ENCODE results near the gene ADSS1. TPM values are rescaled to one million over a fixed set of nuclear protein-coding genes. Genes with fewer than 3 reads are reported as not detected.

ADSS1 gene
- polyA plus RNA-seq, 3 donors from 2014 or later = 0.43 to 2.4 (median 1.2) TPM

- H3K27ac Mint-ChIP-seq = no peak overlapping the region
- no peaks in the 10 kb centered on the region for H3K36me3 Mint-ChIP-seq
- peaks cover 9 to 10% of the 10 kb centered on the region in 2 donors for H3K4me1 Mint-ChIP-seq
- H3K27me3 Mint-ChIP-seq (ENCODE audit: low read depth in 3 of 3) = peaks cover 0 to 2% (median 0%) of the 10 kb centered on the region in 3 donors
- H3K4me3 Mint-ChIP-seq = no peak overlapping the region
- H3K9me3 Mint-ChIP-seq = no peaks in the 10 kb centered on the region
- no peak for DNase-seq
Measured at GRCh38 chr14:104700225-104700651, 23.8 kb upstream of the ADSS1 start.

- no peaks in the 10 kb centered on the region for H3K36me3 Mint-ChIP-seq
- peaks cover 3 to 5% of the 10 kb centered on the region in 2 donors for H3K4me1 Mint-ChIP-seq
- H3K27ac Mint-ChIP-seq = no peak overlapping the region
- H3K9me3 Mint-ChIP-seq = no peaks in the 10 kb centered on the region
- H3K4me3 Mint-ChIP-seq = no peak overlapping the region
- DNase-seq = no peak
- peaks cover 0 to 2% (median 0%) of the 10 kb centered on the region in 3 donors for H3K27me3 Mint-ChIP-seq (ENCODE audit: low read depth in 3 of 3)
Measured at GRCh38 chr14:104700747-104701217, 23.2 kb upstream of the ADSS1 start.

- H3K4me1 Mint-ChIP-seq = no peaks in the 10 kb centered on the region
- peaks cover 0 to 2% (median 0%) of the 10 kb centered on the region in 3 donors for H3K27me3 Mint-ChIP-seq (ENCODE audit: low read depth in 3 of 3)
- no peak for DNase-seq
- H3K9me3 Mint-ChIP-seq = no peaks in the 10 kb centered on the region
- H3K36me3 Mint-ChIP-seq = no peaks in the 10 kb centered on the region
- H3K27ac Mint-ChIP-seq = no peak overlapping the region
- H3K4me3 Mint-ChIP-seq = no peak overlapping the region
Measured at GRCh38 chr14:104701383-104702076, 22.5 kb upstream of the ADSS1 start.

- H3K27me3 Mint-ChIP-seq (ENCODE audit: low read depth in 3 of 3) = peaks cover 0 to 2% (median 0%) of the 10 kb centered on the region in 3 donors
- no peaks in the 10 kb centered on the region for H3K9me3 Mint-ChIP-seq
- no peaks in the 10 kb centered on the region for H3K4me1 Mint-ChIP-seq
- H3K4me3 Mint-ChIP-seq = no peak overlapping the region
- H3K36me3 Mint-ChIP-seq = no peaks in the 10 kb centered on the region
- DNase-seq = no peak
- no peak overlapping the region for H3K27ac Mint-ChIP-seq
Measured at GRCh38 chr14:104702106-104702505, 21.9 kb upstream of the ADSS1 start.

DNA sequence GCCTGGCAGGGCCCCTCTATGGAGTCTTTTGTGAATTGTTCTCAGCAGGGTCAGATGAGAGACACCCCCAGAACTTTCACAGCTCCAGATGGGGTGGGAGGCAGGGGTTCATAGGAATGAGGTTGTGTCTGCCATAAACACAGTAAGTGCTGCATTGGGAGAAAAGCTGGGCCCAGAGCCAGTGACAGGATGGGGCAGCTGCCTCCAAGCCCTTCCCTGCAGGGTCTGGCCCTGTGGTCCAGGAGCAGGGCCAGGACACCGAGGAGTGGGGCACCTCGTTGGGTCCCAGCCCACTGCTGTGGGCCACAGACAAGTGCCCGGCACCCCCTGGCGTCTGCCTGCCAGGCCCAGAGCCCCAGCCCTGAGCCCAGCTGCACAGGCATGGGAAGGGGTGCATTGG is 21.4 kb upstream of the ADSS1 start:
- Mint-ChIP-seq H3K9me3 (no peaks in the 10 kb centered on the region), H3K27ac (no peak overlapping the region), H3K4me3 (no peak overlapping the region), H3K27me3 (ENCODE audit: low read depth in 3 of 3) (peaks cover 0 to 2% (median 0%) of the 10 kb centered on the region in 3 donors), H3K4me1 (no peaks in the 10 kb centered on the region), H3K36me3 (no peaks in the 10 kb centered on the region)
- no peak for DNase-seq

- Mint-ChIP-seq H3K4me3 (no peak overlapping the region), H3K36me3 (no peaks in the 10 kb centered on the region), H3K27me3 (ENCODE audit: low read depth in 3 of 3) (peaks cover 0 to 2% (median 0%) of the 10 kb centered on the region in 3 donors), H3K4me1 (no peaks in the 10 kb centered on the region), H3K9me3 (no peaks in the 10 kb centered on the region), H3K27ac (no peak overlapping the region)
- DNase-seq = no peak
Measured at GRCh38 chr14:104703269-104703668, 20.8 kb upstream of the ADSS1 start.

- peaks cover 0 to 2% of the 10 kb centered on the region in 2 donors for H3K4me1 Mint-ChIP-seq
- no peak overlapping the region for H3K4me3 Mint-ChIP-seq
- H3K27me3 Mint-ChIP-seq (ENCODE audit: low read depth in 3 of 3) = peaks cover 0 to 2% (median 0%) of the 10 kb centered on the region in 3 donors
- H3K36me3 Mint-ChIP-seq = no peaks in the 10 kb centered on the region
- H3K9me3 Mint-ChIP-seq = no peaks in the 10 kb centered on the region
- H3K27ac Mint-ChIP-seq = no peak overlapping the region
- no peak for DNase-seq
Measured at GRCh38 chr14:104704252-104704651, 19.8 kb upstream of the ADSS1 start.

- Mint-ChIP-seq H3K36me3 (no peaks in the 10 kb centered on the region), H3K27ac (no peak overlapping the region), H3K4me3 (no peak overlapping the region), H3K4me1 (peaks cover 0 to 2% of the 10 kb centered on the region in 2 donors), H3K27me3 (ENCODE audit: low read depth in 3 of 3) (peaks cover 0 to 2% (median 0%) of the 10 kb centered on the region in 3 donors), H3K9me3 (no peaks in the 10 kb centered on the region)
- DNase-seq = no peak
Measured at GRCh38 chr14:104705340-104706047, 18.5 kb upstream of the ADSS1 start.

DNA sequence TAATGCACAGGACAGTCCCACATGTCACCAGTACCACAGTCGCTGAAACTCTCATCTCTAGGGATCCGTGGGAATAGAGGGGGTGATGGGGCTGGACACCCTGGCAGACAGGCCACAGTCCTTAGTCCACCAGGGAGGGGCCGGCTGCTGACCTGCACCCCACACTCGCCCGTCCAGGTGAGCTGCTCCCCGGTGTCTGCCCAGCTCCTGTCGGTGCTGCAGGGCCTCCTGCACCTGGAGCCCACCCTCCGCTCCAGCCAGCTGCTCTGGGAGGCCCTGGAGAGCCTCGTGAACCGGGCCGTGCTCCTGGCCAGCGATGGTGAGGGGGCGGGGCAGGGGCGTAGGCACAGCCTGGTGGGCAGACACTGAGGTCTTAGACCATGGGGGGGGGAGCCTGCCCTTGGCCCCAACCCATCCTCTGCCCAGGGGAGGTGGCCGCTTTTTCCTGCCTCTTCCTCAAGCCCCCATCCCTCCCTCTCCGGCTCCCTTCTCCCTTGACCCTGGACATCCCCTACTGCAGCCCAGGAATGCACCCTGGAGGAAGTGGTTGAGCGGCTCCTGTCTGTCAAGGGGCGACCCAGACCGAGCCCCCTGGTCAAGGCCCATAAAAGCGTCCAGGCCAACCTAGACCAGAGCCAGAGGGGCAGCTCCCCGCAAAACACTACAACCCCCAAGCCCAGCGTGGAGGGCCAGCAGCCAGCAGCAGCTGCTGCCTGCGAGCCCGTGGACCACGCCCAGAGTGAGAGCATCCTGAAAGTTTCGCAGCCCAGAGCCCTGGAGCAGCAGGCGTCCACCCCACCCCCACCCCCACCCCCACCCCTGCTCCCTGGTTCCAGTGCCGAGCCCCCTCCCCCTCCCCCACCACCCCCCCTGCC is 17.1 kb upstream of the ADSS1 start:
- Mint-ChIP-seq H3K27ac (no peak overlapping the region), H3K9me3 (no peaks in the 10 kb centered on the region), H3K4me3 (no peak overlapping the region), H3K27me3 (ENCODE audit: low read depth in 3 of 3) (peaks cover 0 to under 1% (median 0%) of the 10 kb centered on the region in 3 donors), H3K36me3 (no peaks in the 10 kb centered on the region), H3K4me1 (peaks cover 0 to 2% of the 10 kb centered on the region in 2 donors)
- no peak for DNase-seq

GRCh38 chr14:104707608-104708595 is 16.1 kb upstream of the ADSS1 start:
- no peak for DNase-seq
- Mint-ChIP-seq H3K4me3 (no peak overlapping the region), H3K9me3 (no peaks in the 10 kb centered on the region), H3K36me3 (no peaks in the 10 kb centered on the region), H3K4me1 (peaks cover 0 to 2% of the 10 kb centered on the region in 2 donors), H3K27me3 (ENCODE audit: low read depth in 3 of 3) (no peaks in the 10 kb centered on the region), H3K27ac (no peak overlapping the region)

DNA sequence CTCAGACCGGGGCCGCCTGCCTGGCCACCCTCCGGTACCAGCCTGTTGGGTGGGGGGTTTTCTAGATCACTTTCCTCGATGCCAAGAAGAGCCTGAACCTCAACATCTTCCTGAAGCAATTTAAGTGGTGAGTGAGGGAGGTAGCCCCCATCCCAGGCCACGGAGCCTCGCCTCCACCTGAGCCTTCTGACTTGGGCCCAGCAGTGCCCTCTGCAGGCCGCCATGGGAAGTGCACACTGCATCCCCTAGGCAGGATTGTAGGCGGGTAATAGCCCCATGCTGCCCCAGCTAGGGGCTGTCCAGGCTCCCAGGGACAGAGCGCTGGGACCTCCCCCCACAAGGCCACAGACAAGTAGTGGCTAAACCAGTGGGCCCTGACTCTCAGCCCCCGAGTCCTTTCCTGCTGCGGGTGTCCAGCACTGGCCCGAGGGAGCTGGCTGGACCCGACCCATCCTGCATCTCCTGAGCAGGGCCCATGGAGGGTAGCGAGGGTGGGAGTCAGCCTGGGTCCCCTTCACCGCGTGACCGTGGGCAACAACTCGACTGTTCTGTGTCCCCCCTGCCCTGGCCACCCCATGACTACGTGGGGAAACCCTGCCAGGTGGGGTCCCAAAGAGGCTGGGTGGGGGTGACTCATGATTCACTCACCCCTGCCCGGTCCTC is 15.3 kb upstream of the ADSS1 start:
- Mint-ChIP-seq H3K4me1 (peaks cover 0 to 2% of the 10 kb centered on the region in 2 donors), H3K27ac (no peak overlapping the region), H3K9me3 (no peaks in the 10 kb centered on the region), H3K27me3 (ENCODE audit: low read depth in 3 of 3) (no peaks in the 10 kb centered on the region), H3K4me3 (no peak overlapping the region), H3K36me3 (no peaks in the 10 kb centered on the region)
- peak; percentile 58 to 61 (median 58) for DNase-seq

DNA sequence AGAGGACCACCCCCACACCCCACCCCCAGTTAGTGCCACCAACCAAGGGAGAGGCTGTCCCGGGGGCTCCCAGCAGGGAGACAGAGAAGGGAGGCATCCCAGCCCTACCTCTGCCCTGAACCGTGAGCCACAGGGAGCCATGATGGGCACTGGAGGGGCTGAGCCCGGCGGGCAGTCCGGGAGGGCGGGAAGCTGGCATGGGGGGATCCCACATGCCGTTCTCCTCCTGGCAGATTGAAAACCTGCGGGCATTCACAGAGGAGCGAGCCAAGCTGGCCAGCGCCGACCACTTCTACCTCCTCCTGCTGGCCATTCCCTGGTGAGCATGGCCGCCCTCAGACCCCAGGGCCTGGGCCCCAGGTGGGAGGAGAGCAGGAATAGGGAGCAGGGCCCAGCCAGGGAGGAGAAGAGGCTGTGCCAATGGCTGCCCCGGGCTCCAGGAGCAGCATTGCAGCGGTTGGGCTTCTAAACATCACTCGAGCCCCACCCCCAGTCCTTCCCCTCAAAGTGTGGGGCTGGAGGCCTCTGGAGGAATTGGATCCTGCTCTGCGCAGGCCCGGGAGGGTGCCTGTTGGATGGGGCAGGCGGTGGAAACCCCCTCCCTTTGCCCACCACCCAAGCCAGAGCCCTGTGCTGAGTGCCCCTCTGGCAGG is 14.5 kb upstream of the ADSS1 start:
- H3K27ac Mint-ChIP-seq = no peak overlapping the region
- H3K36me3 Mint-ChIP-seq = no peaks in the 10 kb centered on the region
- H3K9me3 Mint-ChIP-seq = no peaks in the 10 kb centered on the region
- H3K4me1 Mint-ChIP-seq = peaks cover 0 to 2% of the 10 kb centered on the region in 2 donors
- no peaks in the 10 kb centered on the region for H3K27me3 Mint-ChIP-seq (ENCODE audit: low read depth in 3 of 3)
- H3K4me3 Mint-ChIP-seq = no peak overlapping the region
- no peak for DNase-seq
